Esophagus squamous epithelium (tissue), 4 donors: ENCODE data around the gene JPH2.

Experiments
- POLR2A ChIP-seq, 4 donors: fragments of 450-650 bp; IDR thresholded peaks; one replicate each; pipeline ENCODE4 v1.6.1; 2017; ENCODE audit warnings: antibody characterized with exemption in 4 of 4, mild to moderate bottlenecking in 4 of 4, moderate library complexity in 3 of 4
- TF ChIP-seq, protein P1 (sequence below), 6 experiments: fragments of 450-650 bp in 4 of 6; fragments of 200-600 bp in 2 of 6; sonication (generic) in 2 of 6; IDR thresholded peaks; one replicate each; pipeline ENCODE4 v1.5.1; 2016 to 2019; ENCODE audit warnings: antibody characterized with exemption in 6 of 6, mild to moderate bottlenecking in 4 of 6, moderate library complexity in 4 of 6

DNA sequence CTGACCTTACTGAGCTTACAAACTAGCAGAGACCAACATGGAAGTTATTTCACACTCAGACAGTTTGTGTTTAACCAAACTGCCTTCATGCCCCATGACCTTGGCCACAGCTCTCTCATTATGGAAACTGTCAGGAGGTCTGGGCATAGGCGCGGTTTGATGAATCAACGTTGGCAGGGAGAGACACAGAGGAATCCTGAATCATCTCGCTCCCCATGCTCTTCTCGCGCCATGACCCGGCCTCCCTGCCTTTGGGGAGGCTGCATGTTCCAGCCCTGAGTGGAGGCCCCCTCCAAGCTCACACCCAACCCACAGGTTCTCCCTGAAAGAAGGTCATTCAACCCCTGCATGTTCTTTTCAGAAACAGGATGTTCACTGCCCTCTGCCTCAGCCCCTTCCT lies 44.2 kb upstream of the JPH2 start:
- TF ChIP-seq, protein P1, sequence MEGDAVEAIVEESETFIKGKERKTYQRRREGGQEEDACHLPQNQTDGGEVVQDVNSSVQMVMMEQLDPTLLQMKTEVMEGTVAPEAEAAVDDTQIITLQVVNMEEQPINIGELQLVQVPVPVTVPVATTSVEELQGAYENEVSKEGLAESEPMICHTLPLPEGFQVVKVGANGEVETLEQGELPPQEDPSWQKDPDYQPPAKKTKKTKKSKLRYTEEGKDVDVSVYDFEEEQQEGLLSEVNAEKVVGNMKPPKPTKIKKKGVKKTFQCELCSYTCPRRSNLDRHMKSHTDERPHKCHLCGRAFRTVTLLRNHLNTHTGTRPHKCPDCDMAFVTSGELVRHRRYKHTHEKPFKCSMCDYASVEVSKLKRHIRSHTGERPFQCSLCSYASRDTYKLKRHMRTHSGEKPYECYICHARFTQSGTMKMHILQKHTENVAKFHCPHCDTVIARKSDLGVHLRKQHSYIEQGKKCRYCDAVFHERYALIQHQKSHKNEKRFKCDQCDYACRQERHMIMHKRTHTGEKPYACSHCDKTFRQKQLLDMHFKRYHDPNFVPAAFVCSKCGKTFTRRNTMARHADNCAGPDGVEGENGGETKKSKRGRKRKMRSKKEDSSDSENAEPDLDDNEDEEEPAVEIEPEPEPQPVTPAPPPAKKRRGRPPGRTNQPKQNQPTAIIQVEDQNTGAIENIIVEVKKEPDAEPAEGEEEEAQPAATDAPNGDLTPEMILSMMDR (IDR thresholded peaks at IDR 0.05) = no peak
- no peak for TF ChIP-seq POLR2A (IDR thresholded peaks at IDR 0.05)
